Activated naive CD8-positive, alpha-beta T cell treated with anti-CD3 and anti-CD28 coated beads, Interleukin-2, amount 10 ng/mL, durations not matched to agents 7 days and 5 days (primary cell): ENCODE data around the gene NR3C1. TPM values are rescaled to one million over a fixed set of nuclear protein-coding genes. Genes with fewer than 3 reads are reported as not detected.
"Not testable (repeated sequence)": the region's sequence is repeated elsewhere in the genome, so short reads cannot be mapped to it uniquely, and the experiment has no call there.

ENCODE experiments used
- ATAC-seq: fragments of 150-1000 bp; cut with Tn5 transposase; one replicate; pipeline ENCODE4 v1.10.0; 2021; ENCODE audit warnings: low read depth, moderate library complexity
- POLR2A ChIA-PET: fragments of 350-600 bp; sonication (Branson Sonifier 250); formaldehyde crosslinking; loops from one replicate; lab custom pipeline; 2021; ENCODE audit warnings: antibody characterized with exemption; lab: Charles Lee
- DNase-seq: peaks from one replicate; pipeline ENCODE4 v3.0.0; 2021
- H3K27ac Mint-ChIP-seq: one replicate; pipeline ENCODE4 v1.8.0; 2022; ENCODE audit warnings: mild to moderate bottlenecking, mixed read lengths
- H3K27me3 Mint-ChIP-seq: one replicate; pipeline ENCODE4 v1.8.0; 2022; ENCODE audit warnings: mild to moderate bottlenecking, moderate library complexity, mixed read lengths
- H3K36me3 Mint-ChIP-seq: one replicate; pipeline ENCODE4 v1.8.0; 2021; ENCODE audit warnings: mild to moderate bottlenecking, mixed read lengths
- H3K4me1 Mint-ChIP-seq: one replicate; pipeline ENCODE4 v1.8.0; 2021; ENCODE audit warnings: mixed read lengths
- H3K4me3 Mint-ChIP-seq: one replicate; pipeline ENCODE4 v1.8.0; 2022; ENCODE audit warnings: mild to moderate bottlenecking, moderate library complexity, mixed read lengths
- H3K9me3 Mint-ChIP-seq: one replicate; pipeline ENCODE4 v1.8.0; 2021; ENCODE audit warnings: mixed read lengths
- total RNA-seq, 2 experiments: library from RNA; stranded (reverse); gene quantifications; one replicate each; pipeline ENCODE4 v1.2.3, GENCODE V29; 2021

The NR3C1 gene
- total RNA-seq, 2 experiments from 2014 or later: 95.5 to 102 TPM

- no peaks in the 10 kb centered on the region for H3K27me3 Mint-ChIP-seq
- DNase-seq (no peak), ATAC-seq (no peak)
- POLR2A ChIA-PET: interaction anchor here (0.6 to 1.0 kb wide), 3 partner anchors 10 to 185 kb away, joined by 3 to 5 read pairs (median 3); partner anchors contain the start of gene NR3C1
- H3K9me3 Mint-ChIP-seq: peaks cover 2% of the 10 kb centered on the region
- peaks cover 21% of the 10 kb centered on the region for H3K4me1 Mint-ChIP-seq
- H3K27ac Mint-ChIP-seq: no peak overlapping the region
- H3K4me3 Mint-ChIP-seq: no peak overlapping the region
- peaks cover 30% of the 10 kb centered on the region for H3K36me3 Mint-ChIP-seq
Observed at GRCh38 chr5:143345671-143346440, 57.6 kb downstream of the NR3C1 start.

GRCh38 chr5:143343042-143343441 lies 60.4 kb downstream of the NR3C1 start:
- ATAC-seq (no peak), DNase-seq (no peak)
- peaks cover 2% of the 10 kb centered on the region for H3K9me3 Mint-ChIP-seq
- POLR2A ChIA-PET: no interaction called here
- H3K27me3 Mint-ChIP-seq: no peaks in the 10 kb centered on the region
- peaks cover 35% of the 10 kb centered on the region for H3K36me3 Mint-ChIP-seq
- H3K27ac Mint-ChIP-seq: no peak overlapping the region
- H3K4me3 Mint-ChIP-seq: no peak overlapping the region
- peaks cover 24% of the 10 kb centered on the region for H3K4me1 Mint-ChIP-seq

GRCh38 chr5:143342607-143343006 lies 60.9 kb downstream of the NR3C1 start:
- Mint-ChIP-seq H3K4me3 (no peak overlapping the region), H3K4me1 (peaks cover 21% of the 10 kb centered on the region), H3K9me3 (peaks cover 2% of the 10 kb centered on the region), H3K27ac (no peak overlapping the region), H3K36me3 (peaks cover 32% of the 10 kb centered on the region), H3K27me3 (no peaks in the 10 kb centered on the region)
- ATAC-seq: no peak
- no peak for DNase-seq
- POLR2A ChIA-PET: no interaction called here

GRCh38 chr5:143341807-143342570 lies 61.5 kb downstream of the NR3C1 start:
- Mint-ChIP-seq H3K4me3 (no peak overlapping the region), H3K27me3 (no peaks in the 10 kb centered on the region), H3K36me3 (peaks cover 32% of the 10 kb centered on the region), H3K4me1 (peaks cover 15% of the 10 kb centered on the region), H3K9me3 (peaks cover 2% of the 10 kb centered on the region), H3K27ac (no peak overlapping the region)
- ATAC-seq: no peak
- POLR2A ChIA-PET: no interaction called here
- no peak for DNase-seq

GRCh38 chr5:143340891-143341685 lies 62.4 kb downstream of the NR3C1 start:
- Mint-ChIP-seq H3K4me3 (no peak overlapping the region), H3K27ac (no peak overlapping the region), H3K9me3 (peaks cover 2% of the 10 kb centered on the region), H3K4me1 (peaks cover 15% of the 10 kb centered on the region), H3K36me3 (peaks cover 35% of the 10 kb centered on the region), H3K27me3 (no peaks in the 10 kb centered on the region)
- no peak for DNase-seq
- POLR2A ChIA-PET: no interaction called here
- no peak for ATAC-seq

- Mint-ChIP-seq H3K4me3 (no peak overlapping the region), H3K4me1 (peaks cover 13% of the 10 kb centered on the region), H3K27ac (no peak overlapping the region), H3K9me3 (no peaks in the 10 kb centered on the region), H3K36me3 (peaks cover 47% of the 10 kb centered on the region), H3K27me3 (no peaks in the 10 kb centered on the region)
- DNase-seq: no peak
- ATAC-seq: no peak
- POLR2A ChIA-PET: no interaction called here
Observed at GRCh38 chr5:143338658-143339366, 64.7 kb downstream of the NR3C1 start.

- Mint-ChIP-seq H3K36me3 (peaks cover 46% of the 10 kb centered on the region), H3K27me3 (no peaks in the 10 kb centered on the region), H3K27ac (no peak overlapping the region), H3K9me3 (no peaks in the 10 kb centered on the region), H3K4me3 (no peak overlapping the region), H3K4me1 (peaks cover 11% of the 10 kb centered on the region)
- ATAC-seq (no peak), DNase-seq (no peak)
- POLR2A ChIA-PET: no interaction called here
Observed at GRCh38 chr5:143337946-143338345, 65.5 kb downstream of the NR3C1 start.

- no peak for DNase-seq
- no peak overlapping the region for H3K4me3 Mint-ChIP-seq
- H3K27me3 Mint-ChIP-seq: no peaks in the 10 kb centered on the region
- ATAC-seq: no peak
- H3K4me1 Mint-ChIP-seq: peaks cover 5% of the 10 kb centered on the region
- POLR2A ChIA-PET: interaction anchor here (1.3 kb wide), 1 partner anchor 9 kb away, joined by 3 read pairs; no protein-coding TSS in a partner anchor
- no peaks in the 10 kb centered on the region for H3K9me3 Mint-ChIP-seq
- peaks cover 36% of the 10 kb centered on the region for H3K36me3 Mint-ChIP-seq
- H3K27ac Mint-ChIP-seq: no peak overlapping the region
Observed at GRCh38 chr5:143336485-143336884, 67.0 kb downstream of the NR3C1 start.

GRCh38 chr5:143334903-143335302 lies 68.6 kb downstream of the NR3C1 start:
- peaks cover 36% of the 10 kb centered on the region for H3K36me3 Mint-ChIP-seq
- H3K4me3 Mint-ChIP-seq: no peak overlapping the region
- POLR2A ChIA-PET: interaction anchor here (0.5 kb wide), 1 partner anchor 123 kb away, joined by 3 read pairs; no protein-coding TSS in a partner anchor
- H3K4me1 Mint-ChIP-seq: peaks cover 5% of the 10 kb centered on the region
- ATAC-seq (no peak), DNase-seq (no peak)
- no peaks in the 10 kb centered on the region for H3K9me3 Mint-ChIP-seq
- H3K27ac Mint-ChIP-seq: no peak overlapping the region
- no peaks in the 10 kb centered on the region for H3K27me3 Mint-ChIP-seq

GRCh38 chr5:143334380-143334779 lies 69.1 kb downstream of the NR3C1 start:
- peaks cover 33% of the 10 kb centered on the region for H3K36me3 Mint-ChIP-seq
- POLR2A ChIA-PET, DNase-seq, H3K27ac Mint-ChIP-seq, H3K9me3 Mint-ChIP-seq, H3K4me1 Mint-ChIP-seq, H3K27me3 Mint-ChIP-seq, ATAC-seq, H3K4me3 Mint-ChIP-seq: not testable (repeated sequence)

GRCh38 chr5:143331956-143332355 lies 71.5 kb downstream of the NR3C1 start:
- ATAC-seq: no peak
- Mint-ChIP-seq H3K36me3 (peaks cover 48% of the 10 kb centered on the region), H3K4me1 (peaks cover 2% of the 10 kb centered on the region), H3K27ac (no peak overlapping the region), H3K4me3 (no peak overlapping the region), H3K27me3 (no peaks in the 10 kb centered on the region), H3K9me3 (peaks cover 9% of the 10 kb centered on the region)
- DNase-seq: no peak
- POLR2A ChIA-PET: no interaction called here

- DNase-seq (no peak), ATAC-seq (no peak)
- no peaks in the 10 kb centered on the region for H3K4me1 Mint-ChIP-seq
- POLR2A ChIA-PET: no interaction called here
- no peak overlapping the region for H3K4me3 Mint-ChIP-seq
- no peaks in the 10 kb centered on the region for H3K27me3 Mint-ChIP-seq
- no peak overlapping the region for H3K27ac Mint-ChIP-seq
- H3K9me3 Mint-ChIP-seq: peaks cover 13% of the 10 kb centered on the region
- H3K36me3 Mint-ChIP-seq: peaks cover 44% of the 10 kb centered on the region
Observed at GRCh38 chr5:143329843-143330242, 73.6 kb downstream of the NR3C1 start.
